SK-N-SH (cell line): Measurements from ENCODE around the gene IL31RA. TPM values are rescaled to one million over a fixed set of nuclear protein-coding genes. Genes with fewer than 3 reads are reported as not detected.

Experiments
- CTCF ChIA-PET: fragments of 300-600, 350-600 bp; formaldehyde crosslinking; extraction: SDS; loops from one replicate; lab custom pipeline; 2021; lab: Yijun Ruan, JAX
- POLR2A ChIA-PET: fragments of 350-600 bp; sonication (Branson Sonifier 250); formaldehyde crosslinking; extraction: SDS; loops from one replicate; lab custom pipeline; 2020; ENCODE audit warnings: antibody characterized with exemption, inconsistent platforms; lab: Yijun Ruan, JAX
- DNase-seq: peaks from one replicate; pipeline ENCODE4 v3.0.0; 2012
- H2AFZ ChIP-seq: fragments of 200-600 bp; sonication (generic); 2 replicates; pipeline ENCODE4 v1.8.1; 2016; ENCODE audit warnings: antibody characterized with exemption, mild to moderate bottlenecking, low read depth
- H3F3A ChIP-seq: fragments of 200-600 bp; sonication (generic); replicated peaks from 2 replicates; pipeline ENCODE3; 2016; ENCODE audit warnings: antibody characterized with exemption, mild to moderate bottlenecking; ENCODE audit not compliant: insufficient read depth
- H3K27ac ChIP-seq, 2 experiments: fragments of 200-500 bp in 1 of 2; fragments of 200-600 bp in 1 of 2; sonication (Bioruptor generic) in 1 of 2; sonication (generic), shearing (Covaris generic) in 1 of 2; 2 replicates each; pipeline versions ENCODE4 v1.5.1 to v1.6.1; 2014 to 2016; ENCODE audit warnings: low read depth in 2 of 2, inconsistent platforms in 1 of 2, low read length in 1 of 2, mild to moderate bottlenecking in 1 of 2, mixed read lengths in 1 of 2
- H3K27me3 ChIP-seq: fragments of 200-600 bp; sonication (generic), shearing (Covaris generic); 2 replicates; pipeline ENCODE4 v1.6.1; 2016; ENCODE audit warnings: mixed run types; ENCODE audit not compliant: insufficient read depth
- H3K36me3 ChIP-seq, 2 experiments: fragments of 200-500 bp in 1 of 2; fragments of 200-600 bp in 1 of 2; sonication (Bioruptor generic) in 1 of 2; sonication (generic) in 1 of 2; replicated peaks in 1 of 2; 2 replicates each; pipeline versions ENCODE3 to v1.5.1; 2014 to 2016; ENCODE audit warnings: low read length in 1 of 2, mild to moderate bottlenecking in 1 of 2; ENCODE audit not compliant: insufficient read depth in 2 of 2, control insufficient read depth in 1 of 2
- H3K4me1 ChIP-seq, 2 experiments: fragments of 200-500 bp in 1 of 2; fragments of 200-600 bp in 1 of 2; sonication (Bioruptor generic) in 1 of 2; sonication (generic), shearing (Covaris generic) in 1 of 2; 2 replicates each; pipeline versions ENCODE4 v1.5.1 to v1.6.1; 2014 to 2016; ENCODE audit warnings: low read depth in 1 of 2, low read length in 1 of 2, mixed run types in 1 of 2; ENCODE audit not compliant: insufficient read depth in 2 of 2, control insufficient read depth in 1 of 2
- H3K4me2 ChIP-seq: fragments of 200-600 bp; sonication (generic), shearing (Covaris generic); 2 replicates; pipeline ENCODE4 v1.6.1; 2017; ENCODE audit warnings: mixed run types
- H3K4me3 ChIP-seq, 2 experiments: fragments of 200-500 bp in 1 of 2; fragments of 200-600 bp in 1 of 2; sonication (Bioruptor generic) in 1 of 2; sonication (generic), shearing (Covaris generic) in 1 of 2; 2 replicates each; pipeline versions ENCODE4 v1.5.1 to v1.8.1; 2014 to 2016; ENCODE audit warnings: low read depth in 2 of 2, inconsistent platforms in 1 of 2, low read length in 1 of 2, mild to moderate bottlenecking in 1 of 2, mixed read lengths in 1 of 2, moderate library complexity in 1 of 2
- H3K79me2 ChIP-seq: fragments of 200-600 bp; sonication (generic); 2 replicates; pipeline ENCODE4 v1.8.1; 2017; ENCODE audit warnings: mild to moderate bottlenecking; ENCODE audit not compliant: insufficient read depth
- H3K9ac ChIP-seq: fragments of 200-600 bp; sonication (generic); 2 replicates; pipeline ENCODE4 v1.6.1; 2017; ENCODE audit warnings: mixed run types
- H3K9me2 ChIP-seq: fragments of 200-600 bp; sonication (generic); 2 replicates; pipeline ENCODE4 v1.6.1; 2017; ENCODE audit warnings: mixed run types
- H3K9me3 ChIP-seq: fragments of 200-600 bp; sonication (generic); 2 replicates; pipeline ENCODE4 v1.6.1; 2017; ENCODE audit warnings: mixed run types, mild to moderate bottlenecking, moderate library complexity
- H4K20me1 ChIP-seq: fragments of 200-600 bp; sonication (generic); 2 replicates; pipeline ENCODE4 v1.6.1; 2017; ENCODE audit warnings: mild to moderate bottlenecking, mixed run types; ENCODE audit not compliant: insufficient read depth
- CHD2 ChIP-seq: fragments of 150-350 bp; IDR thresholded peaks from 2 replicates; pipeline ENCODE4 v1.6.1; 2018; ENCODE audit warnings: low read length; ENCODE audit not compliant: partially characterized antibody
- ELF1 ChIP-seq: IDR thresholded peaks from 2 replicates; pipeline ENCODE4 v1.4.0; 2012
- EP300 ChIP-seq, 2 experiments: IDR thresholded peaks; 2 replicates each; pipeline versions ENCODE4 v1.4.0 to v1.6.1; 2012; ENCODE audit warnings: borderline replicate concordance in 1 of 2, low read depth in 1 of 2, low read length in 1 of 2
- EZH2phosphoT487 ChIP-seq: fragments of 200-600 bp; sonication (generic); IDR thresholded peaks from 2 replicates; pipeline ENCODE4 v1.6.1; 2017; ENCODE audit warnings: low read depth, mixed run types, mild to moderate bottlenecking, antibody characterized with exemption, moderate library complexity, borderline replicate concordance
- FOXJ3 ChIP-seq: sonication (generic); formaldehyde crosslinking; IDR thresholded peaks from 2 replicates; pipeline ENCODE4 v1.5.1; 2020; ENCODE audit warnings: mild to moderate bottlenecking, missing genetic modification reagents
- FOXM1 ChIP-seq: IDR thresholded peaks from 2 replicates; pipeline ENCODE4 v1.4.0; 2012; ENCODE audit warnings: low read depth, mild to moderate bottlenecking
- GABPA ChIP-seq: IDR thresholded peaks from 2 replicates; pipeline ENCODE4 v1.4.0; 2012; ENCODE audit warnings: low read depth, mild to moderate bottlenecking
- GATA2 ChIP-seq: sonication (generic); formaldehyde crosslinking; IDR thresholded peaks from 2 replicates; pipeline ENCODE4 v1.5.0; 2020; ENCODE audit warnings: mild to moderate bottlenecking, missing genetic modification reagents
- NFIC ChIP-seq: IDR thresholded peaks from 2 replicates; pipeline ENCODE4 v1.4.0; 2012; ENCODE audit warnings: borderline replicate concordance
- RAD21 ChIP-seq: IDR thresholded peaks from 2 replicates; pipeline ENCODE4 v1.6.1; 2012; ENCODE audit warnings: mild to moderate bottlenecking, low read length
- SIN3A ChIP-seq: IDR thresholded peaks from 2 replicates; pipeline ENCODE4 v1.6.1; 2012; ENCODE audit warnings: low read depth, mild to moderate bottlenecking, low read length, moderate library complexity, borderline replicate concordance
- SMC3 ChIP-seq: IDR thresholded peaks from 2 replicates; pipeline ENCODE4 v1.6.1; 2012; ENCODE audit warnings: low read depth, low read length, improper control_type of control experiment
- TCF12 ChIP-seq: IDR thresholded peaks from 2 replicates; pipeline ENCODE4 v1.4.0; 2012
- TEAD4 ChIP-seq: IDR thresholded peaks from 2 replicates; pipeline ENCODE4 v1.4.0; 2012; ENCODE audit warnings: mild to moderate bottlenecking, borderline replicate concordance; ENCODE audit not compliant: insufficient read depth
- USF1 ChIP-seq: IDR thresholded peaks from 2 replicates; pipeline ENCODE4 v1.4.0; 2012; ENCODE audit warnings: low read depth, borderline replicate concordance
- USF2 ChIP-seq: fragments of 150-350 bp; IDR thresholded peaks from 2 replicates; pipeline ENCODE4 v1.6.1; 2017; ENCODE audit warnings: antibody characterized with exemption, low read length, low read depth, borderline replicate concordance
- WGBS: methylation state at CpG from one replicate; pipeline ENCODE4 v1.1.6; 2017; ENCODE audit warnings: low lambda C conversion rate; 5-methylcytosine and 5-hydroxymethylcytosine counted together
- polyA plus RNA-seq, 3 experiments: library from polyadenylated mRNA; depleted of rRNA; stranded (reverse); fragments of >200 nt; gene quantifications; 2 replicates each; pipeline ENCODE4 v1.2.3, GENCODE V29; 2012

The IL31RA gene
- polyA plus RNA-seq, 1 of the 3 experiments (the other 2 are of a cell fraction) = 0.20 TPM

- ChIA-PET POLR2A (no interaction called here), CTCF (no interaction called here)
- H3K9me3 ChIP-seq = no peaks in the 10 kb centered on the region
- no peak overlapping the region for H3K4me3 ChIP-seq
- H3F3A ChIP-seq = no peaks in the 10 kb centered on the region
- H3K36me3 ChIP-seq = no peaks in the 10 kb centered on the region
- no peak overlapping the region for H3K4me2 ChIP-seq
- no peaks in the 10 kb centered on the region for H3K79me2 ChIP-seq
- H3K9me2 ChIP-seq = no peaks in the 10 kb centered on the region
- peaks cover 0 to 5% of the 10 kb centered on the region in 2 experiments; a peak in 2 of 4 replicates for H3K4me1 ChIP-seq
- H4K20me1 ChIP-seq = no peaks in the 10 kb centered on the region
- DNase-seq = no peak
- no peak overlapping the region for H3K9ac ChIP-seq
- peaks cover 10% of the 10 kb centered on the region; the same call in 1 of the 2 replicates for H3K27me3 ChIP-seq
- no peak for TF ChIP-seq FOXM1
- no peak for TF ChIP-seq USF1
- 92% methylated on average over 1 of the region's 1 CpG for WGBS
- H2AFZ ChIP-seq = no peak overlapping the region
- H3K27ac ChIP-seq = no peak overlapping the region
Measured at GRCh38 chr5:55823151-55823796, 27.9 kb upstream of the IL31RA start.

- no peaks in the 10 kb centered on the region for H3K36me3 ChIP-seq
- no peak overlapping the region for H2AFZ ChIP-seq
- H3K27me3 ChIP-seq = no peaks in the 10 kb centered on the region
- no peaks in the 10 kb centered on the region for H3F3A ChIP-seq
- no peaks in the 10 kb centered on the region for H3K9me3 ChIP-seq
- no peak overlapping the region for H3K27ac ChIP-seq
- POLR2A ChIA-PET = no interaction called here
- H3K4me3 ChIP-seq = no peak overlapping the region
- TF ChIP-seq SIN3A (no peak), SMC3 (no peak), RAD21 (no peak), GATA2 (CRISPR knock-in tag) (no peak), NFIC (no peak), GABPA (no peak), EP300 (IDR thresholded peaks at IDR 0.05; ENCODE audit: borderline replicate concordance in 1 of 2, low read depth in 1 of 2, low read length in 1 of 2) (no peak), FOXM1 (no peak), TEAD4 (no peak), TCF12 (no peak), CHD2 (no peak), FOXJ3 (CRISPR knock-in tag) (no peak), ELF1 (no peak), EZH2phosphoT487 (no peak), USF2 (no peak)
- CTCF ChIA-PET = interaction anchor here (0.6 kb wide), 1 partner anchor 31 kb away, joined by 3 read pairs; no protein-coding TSS in a partner anchor
- no peaks in the 10 kb centered on the region for H4K20me1 ChIP-seq
- no peak overlapping the region for H3K4me2 ChIP-seq
- H3K9me2 ChIP-seq = no peaks in the 10 kb centered on the region
- DNase-seq = no peak
- WGBS = 77% methylated on average over 3 of the region's 3 CpGs
- H3K79me2 ChIP-seq = no peaks in the 10 kb centered on the region
- H3K4me1 ChIP-seq = no peaks in the 10 kb centered on the region
- H3K9ac ChIP-seq = no peak overlapping the region
Measured at GRCh38 chr5:55829956-55830355, 21.2 kb upstream of the IL31RA start.
